Measurements from ENCODE around the gene GRIN2A.

DNA sequence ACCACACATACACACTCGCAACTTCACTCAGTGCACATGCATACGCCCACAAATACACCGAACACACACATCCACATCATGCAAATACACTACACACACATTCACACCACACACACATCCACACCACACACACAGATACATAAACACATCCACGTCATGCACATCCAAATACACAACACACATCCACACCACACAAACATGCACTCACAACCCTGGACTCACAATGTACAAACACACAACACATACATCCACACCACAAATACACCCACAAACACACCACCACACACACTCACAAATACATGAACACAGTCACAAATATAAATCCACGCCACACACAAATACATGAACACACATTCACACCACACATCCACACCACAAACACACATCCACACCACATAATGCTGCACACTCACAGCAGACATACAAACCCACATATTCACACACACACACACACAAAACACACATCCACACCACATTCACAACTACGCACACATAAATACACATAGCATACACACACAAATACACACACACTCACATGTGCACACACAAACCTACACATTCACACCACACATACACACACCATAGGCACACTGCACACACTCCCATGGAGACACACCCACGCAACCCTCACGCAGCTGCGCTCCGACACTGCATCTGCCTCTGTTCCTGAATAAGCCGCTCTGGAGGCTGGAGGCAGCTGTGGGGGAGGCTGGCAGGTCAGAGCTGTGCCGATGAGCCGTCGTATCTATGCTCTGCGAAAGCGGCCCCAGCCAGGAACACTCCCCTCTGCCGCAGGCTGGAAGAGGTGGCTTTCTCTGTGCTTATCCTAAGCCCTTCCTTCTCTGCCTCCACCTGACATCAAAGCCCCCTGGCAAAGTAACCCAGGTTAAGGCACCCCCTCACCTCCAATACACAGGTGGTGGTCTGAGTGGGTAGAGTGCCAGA, 141.8 kb downstream of the GRIN2A start:
- TF ChIP-seq POLR2A (IDR thresholded peaks at IDR 0.05) = no peak
- TF ChIP-seq, protein P1, sequence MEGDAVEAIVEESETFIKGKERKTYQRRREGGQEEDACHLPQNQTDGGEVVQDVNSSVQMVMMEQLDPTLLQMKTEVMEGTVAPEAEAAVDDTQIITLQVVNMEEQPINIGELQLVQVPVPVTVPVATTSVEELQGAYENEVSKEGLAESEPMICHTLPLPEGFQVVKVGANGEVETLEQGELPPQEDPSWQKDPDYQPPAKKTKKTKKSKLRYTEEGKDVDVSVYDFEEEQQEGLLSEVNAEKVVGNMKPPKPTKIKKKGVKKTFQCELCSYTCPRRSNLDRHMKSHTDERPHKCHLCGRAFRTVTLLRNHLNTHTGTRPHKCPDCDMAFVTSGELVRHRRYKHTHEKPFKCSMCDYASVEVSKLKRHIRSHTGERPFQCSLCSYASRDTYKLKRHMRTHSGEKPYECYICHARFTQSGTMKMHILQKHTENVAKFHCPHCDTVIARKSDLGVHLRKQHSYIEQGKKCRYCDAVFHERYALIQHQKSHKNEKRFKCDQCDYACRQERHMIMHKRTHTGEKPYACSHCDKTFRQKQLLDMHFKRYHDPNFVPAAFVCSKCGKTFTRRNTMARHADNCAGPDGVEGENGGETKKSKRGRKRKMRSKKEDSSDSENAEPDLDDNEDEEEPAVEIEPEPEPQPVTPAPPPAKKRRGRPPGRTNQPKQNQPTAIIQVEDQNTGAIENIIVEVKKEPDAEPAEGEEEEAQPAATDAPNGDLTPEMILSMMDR (IDR thresholded peaks at IDR 0.05 in 8 of 11, conservative IDR thresholded peaks at IDR 0.05 in 3 of 11) = no peak

Data from spleen (tissue), 7 donors.